Stimulated activated CD4-positive, alpha-beta T cell treated with anti-CD3 and anti-CD28 coated beads, Interleukin-4, amount 100 ng/mL, for 4 hours (primary cell): ENCODE data around the gene RAB39B.

Experiments
- DNase-seq, 2 experiments: peaks; one replicate each; pipeline ENCODE4 v3.0.0-alpha.2; 2020

Gene RAB39B

DNA sequence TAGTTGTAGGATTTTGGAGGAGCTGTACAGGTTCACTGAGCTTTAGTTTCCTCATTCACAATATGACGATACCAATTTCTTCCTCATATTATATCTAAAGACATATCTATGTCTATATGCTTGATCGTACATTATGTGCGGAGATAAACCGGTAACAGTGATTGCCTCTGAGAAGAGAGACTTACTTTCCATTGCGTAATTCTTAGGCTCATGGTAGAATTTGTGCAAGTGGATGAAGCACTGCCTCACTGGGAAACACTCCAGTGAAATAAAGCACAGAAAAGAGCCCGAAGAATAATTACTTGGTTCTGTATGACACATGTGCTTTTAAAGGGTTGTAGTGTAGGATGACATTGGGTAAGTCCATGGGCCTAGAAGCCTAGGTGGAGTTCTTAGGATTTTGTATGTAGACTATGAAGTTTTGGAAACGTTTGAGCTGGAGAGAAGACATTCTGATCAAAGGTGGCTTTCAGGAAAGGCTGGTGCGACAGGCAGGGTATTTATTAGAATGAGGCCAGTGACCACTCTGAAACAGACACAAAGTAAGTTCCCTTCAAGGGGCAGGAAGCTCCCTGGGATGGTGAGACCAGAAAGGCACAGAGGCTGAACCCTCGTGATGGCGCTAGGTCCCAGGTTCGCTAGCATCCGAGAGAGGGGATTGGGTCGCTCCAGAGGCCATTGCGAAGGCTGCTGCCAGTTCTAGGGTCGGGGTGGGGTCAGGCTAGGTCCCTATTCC, 48.7 kb downstream of the RAB39B start:
- DNase-seq: no peak

GRCh38 chrX:155213731-155214130, 50.6 kb downstream of the RAB39B start:
- DNase-seq: no peak

- DNase-seq: no peak
Measured at GRCh38 chrX:155211208-155211607, 53.1 kb downstream of the RAB39B start.
